B cell (primary cell): ENCODE results near the gene REELD1.

Experiments used
- EZH2 ChIP-seq: IDR thresholded peaks from 2 replicates; pipeline ENCODE4 v1.6.1; 2012; ENCODE audit warnings: borderline replicate concordance, low read depth, mild to moderate bottlenecking, moderate library complexity, low read length; ENCODE audit not compliant: insufficient read depth, poor library complexity, severe bottlenecking
- TF ChIP-seq, protein P1 (sequence below): fragments of 200-600 bp; IDR thresholded peaks from one replicate; pipeline ENCODE4 v1.8.0; 2022; ENCODE audit warnings: antibody characterized with exemption, mild to moderate bottlenecking

GRCh38 chr4:146212781-146213180 is 1.6 kb upstream of the REELD1 start:
- TF ChIP-seq EZH2 = no peak
- TF ChIP-seq, protein P1, sequence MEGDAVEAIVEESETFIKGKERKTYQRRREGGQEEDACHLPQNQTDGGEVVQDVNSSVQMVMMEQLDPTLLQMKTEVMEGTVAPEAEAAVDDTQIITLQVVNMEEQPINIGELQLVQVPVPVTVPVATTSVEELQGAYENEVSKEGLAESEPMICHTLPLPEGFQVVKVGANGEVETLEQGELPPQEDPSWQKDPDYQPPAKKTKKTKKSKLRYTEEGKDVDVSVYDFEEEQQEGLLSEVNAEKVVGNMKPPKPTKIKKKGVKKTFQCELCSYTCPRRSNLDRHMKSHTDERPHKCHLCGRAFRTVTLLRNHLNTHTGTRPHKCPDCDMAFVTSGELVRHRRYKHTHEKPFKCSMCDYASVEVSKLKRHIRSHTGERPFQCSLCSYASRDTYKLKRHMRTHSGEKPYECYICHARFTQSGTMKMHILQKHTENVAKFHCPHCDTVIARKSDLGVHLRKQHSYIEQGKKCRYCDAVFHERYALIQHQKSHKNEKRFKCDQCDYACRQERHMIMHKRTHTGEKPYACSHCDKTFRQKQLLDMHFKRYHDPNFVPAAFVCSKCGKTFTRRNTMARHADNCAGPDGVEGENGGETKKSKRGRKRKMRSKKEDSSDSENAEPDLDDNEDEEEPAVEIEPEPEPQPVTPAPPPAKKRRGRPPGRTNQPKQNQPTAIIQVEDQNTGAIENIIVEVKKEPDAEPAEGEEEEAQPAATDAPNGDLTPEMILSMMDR = no peak
